ENCODE measurements around the gene SH2D4B. TPM values are rescaled to one million over a fixed set of nuclear protein-coding genes. Genes with fewer than 3 reads are reported as not detected.

The SH2D4B gene
- total and polyA plus RNA-seq, 10 of the 15 experiments (the other 5 are each of a cell fraction or from before 2014, with no cell fraction given): 0.04 to 0.21 (median 0.13) TPM; not detected in 5

GRCh38 chr10:80660736-80661135 is 123.0 kb downstream of the SH2D4B start:
- intact Hi-C loops (cut with micrococcal nuclease; ENCODE audit: unreplicated experiment): loop anchor here (10.0 kb wide), 1 partner anchor 276 kb away; no protein-coding TSS in a partner anchor
- ATAC-seq (no peak), DNase-seq (ENCODE audit: low read depth, low spot score) (no peak), FAIRE-seq (no peak)
- no peak overlapping the region for H3K27ac ChIP-seq (ENCODE audit: control insufficient read depth, insufficient read depth)
- no peak overlapping the region for H3K4me2 ChIP-seq (ENCODE audit: control insufficient read depth, insufficient read depth)
- H3K9me3 ChIP-seq (replicated peaks; ENCODE audit: control insufficient read depth, insufficient read depth, low read length): peaks cover 3% of the 10 kb centered on the region; the same call in 1 of the 3 replicates
- no peaks in the 10 kb centered on the region for H3K79me2 ChIP-seq (ENCODE audit: control insufficient read depth, insufficient read depth, low read length)
- ChIA-PET CTCF (interaction anchor here (0.7 to 6.4 kb wide), 13 partner anchors 9 to 1963 kb away, joined by 3 to 72 read pairs (median 10); no protein-coding TSS in a partner anchor), SMC1A (ENCODE audit: uncharacterized antibody, unreplicated experiment) (interaction anchor here (0.7 to 2.6 kb wide), 4 partner anchors 39 to 216 kb away, joined by 3 to 14 read pairs (median 6); no protein-coding TSS in a partner anchor), RAD21 (ENCODE audit: unreplicated experiment) (interaction anchor here (3.1 to 4.3 kb wide), 2 partner anchors 61 to 156 kb away, joined by 12 to 24 read pairs; no protein-coding TSS in a partner anchor), POLR2A (no interaction called here)
- H3K9ac ChIP-seq (ENCODE audit: control insufficient read depth, insufficient read depth, low read length): no peak overlapping the region
- no TSS peak for BruUV-seq (replicated peaks)
- no peaks in the 10 kb centered on the region for H3K4me1 ChIP-seq (ENCODE audit: control insufficient read depth, insufficient read depth, low read length)
- H3K36me3 ChIP-seq (ENCODE audit: control insufficient read depth in 2 of 2, insufficient read depth in 2 of 2, low read length in 1 of 2): no peaks in the 10 kb centered on the region
- H4K20me1 ChIP-seq (ENCODE audit: control insufficient read depth, insufficient read depth): no peaks in the 10 kb centered on the region
- in situ Hi-C loops (cut with MboI): no loop called here
- H3K27me3 ChIP-seq (replicated peaks in 1 of 2; ENCODE audit: control insufficient read depth in 2 of 2, insufficient read depth in 2 of 2, low read length in 1 of 2): no peaks in the 10 kb centered on the region
- WGBS (ENCODE audit: insufficient coverage, insufficient replicate concordance, low lambda C conversion rate, missing lambda C conversion rate): 13% methylated on average over 7 of the region's 7 CpGs
- no peak overlapping the region for H3K4me3 ChIP-seq
- no peak overlapping the region for H2AFZ ChIP-seq (ENCODE audit: control insufficient read depth, low read depth, low read length)
- TF ChIP-seq BHLHE40 (IDR thresholded peaks at IDR 0.05; ENCODE audit: borderline replicate concordance in 1 of 2, low read depth in 2 of 2, low read length in 1 of 2) (no peak), EGR1 (IDR thresholded peaks at IDR 0.05; ENCODE audit: borderline replicate concordance in 1 of 2, low read depth in 2 of 2, low read length in 2 of 2) (no peak), NFIC (IDR thresholded peaks at IDR 0.05; ENCODE audit: low read depth, low read length) (no peak), ZSCAN29 (IDR thresholded peaks at IDR 0.05) (no peak), ZBTB4 (CRISPR knock-in tag; IDR thresholded peaks at IDR 0.05) (no peak), FOXM1 (IDR thresholded peaks at IDR 0.05; ENCODE audit: low read depth, low read length) (no peak), DPF2 (IDR thresholded peaks at IDR 0.05) (no peak), RAD21 (IDR thresholded peaks at IDR 0.05; ENCODE audit: insufficient read depth, low read depth, low read length) (no peak), EP300 (IDR thresholded peaks at IDR 0.05; ENCODE audit: borderline replicate concordance in 1 of 2, control insufficient read depth in 1 of 2, low read depth in 2 of 2, low read length in 2 of 2) (no peak), MYB (IDR thresholded peaks at IDR 0.05; ENCODE audit: borderline replicate concordance, low read depth, low read length) (no peak), MTA2 (IDR thresholded peaks at IDR 0.05; ENCODE audit: low read depth) (no peak)
- TF ChIP-seq, protein P1, sequence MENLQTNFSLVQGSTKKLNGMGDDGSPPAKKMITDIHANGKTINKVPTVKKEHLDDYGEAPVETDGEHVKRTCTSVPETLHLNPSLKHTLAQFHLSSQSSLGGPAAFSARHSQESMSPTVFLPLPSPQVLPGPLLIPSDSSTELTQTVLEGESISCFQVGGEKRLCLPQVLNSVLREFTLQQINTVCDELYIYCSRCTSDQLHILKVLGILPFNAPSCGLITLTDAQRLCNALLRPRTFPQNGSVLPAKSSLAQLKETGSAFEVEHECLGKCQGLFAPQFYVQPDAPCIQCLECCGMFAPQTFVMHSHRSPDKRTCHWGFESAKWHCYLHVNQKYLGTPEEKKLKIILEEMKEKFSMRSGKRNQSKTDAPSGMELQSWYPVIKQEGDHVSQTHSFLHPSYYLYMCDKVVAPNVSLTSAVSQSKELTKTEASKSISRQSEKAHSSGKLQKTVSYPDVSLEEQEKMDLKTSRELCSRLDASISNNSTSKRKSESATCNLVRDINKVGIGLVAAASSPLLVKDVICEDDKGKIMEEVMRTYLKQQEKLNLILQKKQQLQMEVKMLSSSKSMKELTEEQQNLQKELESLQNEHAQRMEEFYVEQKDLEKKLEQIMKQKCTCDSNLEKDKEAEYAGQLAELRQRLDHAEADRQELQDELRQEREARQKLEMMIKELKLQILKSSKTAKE (IDR thresholded peaks at IDR 0.05; ENCODE audit: low read depth, poor library complexity, severe bottlenecking): no peak
- TF ChIP-seq, protein P2, sequence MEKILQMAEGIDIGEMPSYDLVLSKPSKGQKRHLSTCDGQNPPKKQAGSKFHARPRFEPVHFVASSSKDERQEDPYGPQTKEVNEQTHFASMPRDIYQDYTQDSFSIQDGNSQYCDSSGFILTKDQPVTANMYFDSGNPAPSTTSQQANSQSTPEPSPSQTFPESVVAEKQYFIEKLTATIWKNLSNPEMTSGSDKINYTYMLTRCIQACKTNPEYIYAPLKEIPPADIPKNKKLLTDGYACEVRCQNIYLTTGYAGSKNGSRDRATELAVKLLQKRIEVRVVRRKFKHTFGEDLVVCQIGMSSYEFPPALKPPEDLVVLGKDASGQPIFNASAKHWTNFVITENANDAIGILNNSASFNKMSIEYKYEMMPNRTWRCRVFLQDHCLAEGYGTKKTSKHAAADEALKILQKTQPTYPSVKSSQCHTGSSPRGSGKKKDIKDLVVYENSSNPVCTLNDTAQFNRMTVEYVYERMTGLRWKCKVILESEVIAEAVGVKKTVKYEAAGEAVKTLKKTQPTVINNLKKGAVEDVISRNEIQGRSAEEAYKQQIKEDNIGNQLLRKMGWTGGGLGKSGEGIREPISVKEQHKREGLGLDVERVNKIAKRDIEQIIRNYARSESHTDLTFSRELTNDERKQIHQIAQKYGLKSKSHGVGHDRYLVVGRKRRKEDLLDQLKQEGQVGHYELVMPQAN (conservative IDR thresholded peaks at IDR 0.05): no peak
- TF ChIP-seq, protein P3, sequence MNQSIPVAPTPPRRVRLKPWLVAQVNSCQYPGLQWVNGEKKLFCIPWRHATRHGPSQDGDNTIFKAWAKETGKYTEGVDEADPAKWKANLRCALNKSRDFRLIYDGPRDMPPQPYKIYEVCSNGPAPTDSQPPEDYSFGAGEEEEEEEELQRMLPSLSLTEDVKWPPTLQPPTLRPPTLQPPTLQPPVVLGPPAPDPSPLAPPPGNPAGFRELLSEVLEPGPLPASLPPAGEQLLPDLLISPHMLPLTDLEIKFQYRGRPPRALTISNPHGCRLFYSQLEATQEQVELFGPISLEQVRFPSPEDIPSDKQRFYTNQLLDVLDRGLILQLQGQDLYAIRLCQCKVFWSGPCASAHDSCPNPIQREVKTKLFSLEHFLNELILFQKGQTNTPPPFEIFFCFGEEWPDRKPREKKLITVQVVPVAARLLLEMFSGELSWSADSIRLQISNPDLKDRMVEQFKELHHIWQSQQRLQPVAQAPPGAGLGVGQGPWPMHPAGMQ (IDR thresholded peaks at IDR 0.05; ENCODE audit: borderline replicate concordance): no peak
